DOHH2 (cell line): ENCODE results near the gene WDFY3.

Experiments used
- CTCF ChIP-seq: fragments of 200-600 bp; sonication (generic); IDR thresholded peaks from one replicate; pipeline ENCODE4 v1.5.1; 2014; ENCODE audit warnings: antibody characterized with exemption, mild to moderate bottlenecking, low read depth, low read length; ENCODE audit not compliant: poor library complexity, severe bottlenecking
- EZH2phosphoT487 ChIP-seq: fragments of 200-600 bp; sonication (generic); IDR thresholded peaks from 2 replicates; pipeline ENCODE4 v1.6.1; 2017; ENCODE audit warnings: borderline replicate concordance, mild to moderate bottlenecking, antibody characterized with exemption, low read length, moderate library complexity, mixed read lengths

- TF ChIP-seq CTCF (no peak), EZH2phosphoT487 (no peak)
Measured at GRCh38 chr4:84697615-84698201, 268.8 kb downstream of the WDFY3 start.
